HepG2 (cell line): ENCODE measurements around the gene RANBP3. TPM values are rescaled to one million over a fixed set of nuclear protein-coding genes. Genes with fewer than 3 reads are reported as not detected.
A peak's percentile ranks its signal among the peaks of the same experiment; 100 is the strongest.

Experiments used
- ELF1 ChIP-seq: sonication (generic); formaldehyde crosslinking; IDR thresholded peaks from 2 replicates; pipeline ENCODE4 v1.4.0; 2020; ENCODE audit warnings: missing genetic modification reagents
- ELF4 ChIP-seq: sonication (generic); formaldehyde crosslinking; IDR thresholded peaks from 2 replicates; pipeline ENCODE4 v1.5.0; 2020; ENCODE audit warnings: missing genetic modification reagents, mild to moderate bottlenecking, moderate library complexity, borderline replicate concordance
- HHEX ChIP-seq: IDR thresholded peaks from 2 replicates; pipeline ENCODE4 v1.6.1; 2016; ENCODE audit warnings: control low read depth
- HOXA7 ChIP-seq: sonication (generic); formaldehyde crosslinking; IDR thresholded peaks from 2 replicates; pipeline ENCODE4 v1.8.1; 2022; ENCODE audit warnings: mild to moderate bottlenecking, missing genetic modification reagents, moderate library complexity
- MTA3 ChIP-seq: sonication (generic); formaldehyde crosslinking; IDR thresholded peaks from 2 replicates; pipeline ENCODE4 v1.4.0; 2020; ENCODE audit warnings: missing genetic modification reagents
- NR1H2 ChIP-seq: sonication (generic); formaldehyde crosslinking; IDR thresholded peaks from 2 replicates; pipeline ENCODE4 v1.8.1; 2022; ENCODE audit warnings: low read depth, missing genetic modification reagents, borderline replicate concordance
- PHF8 ChIP-seq: sonication (generic); formaldehyde crosslinking; IDR thresholded peaks from 2 replicates; pipeline ENCODE4 v1.5.0; 2020; ENCODE audit warnings: missing genetic modification reagents
- RBAK ChIP-seq: sonication (generic); formaldehyde crosslinking; IDR thresholded peaks from 2 replicates; pipeline ENCODE4 v1.5.1; 2020; ENCODE audit warnings: mild to moderate bottlenecking, missing genetic modification reagents
- RELA ChIP-seq: sonication (generic); formaldehyde crosslinking; IDR thresholded peaks from 2 replicates; pipeline ENCODE4 v1.4.0; 2020; ENCODE audit warnings: missing genetic modification reagents
- SMAD3 ChIP-seq: sonication (generic); formaldehyde crosslinking; IDR thresholded peaks from 2 replicates; pipeline ENCODE4 v1.4.0; 2020; ENCODE audit warnings: missing genetic modification reagents
- TRIM24 ChIP-seq: sonication (generic); formaldehyde crosslinking; IDR thresholded peaks from 2 replicates; pipeline ENCODE4 v1.8.0; 2022; ENCODE audit warnings: mild to moderate bottlenecking, missing genetic modification reagents
- ZBTB42 ChIP-seq: sonication (generic); formaldehyde crosslinking; IDR thresholded peaks from 2 replicates; pipeline ENCODE4 v1.5.0; 2020; ENCODE audit warnings: mild to moderate bottlenecking, missing genetic modification reagents
- ZNF773 ChIP-seq: sonication (generic); formaldehyde crosslinking; IDR thresholded peaks from 2 replicates; pipeline ENCODE4 v1.4.0; 2020; ENCODE audit warnings: missing genetic modification reagents, borderline replicate concordance
- ZNF850 ChIP-seq: sonication (generic); formaldehyde crosslinking; conservative IDR thresholded peaks from 2 replicates; pipeline ENCODE4 v1.9.0; 2021; ENCODE audit warnings: mild to moderate bottlenecking, missing genetic modification reagents
- polyA plus RNA-seq, 8 experiments: library from polyadenylated mRNA; depleted of rRNA in 3 of 8; stranded (reverse) in 7 of 8; unstranded in 1 of 8; fragments of >200 nt; fragmentation: Illumina TruSeq in 4 of 8; extraction: Trizol in 4 of 8; gene quantifications; 2 replicates each; pipeline versions ENCODE4 v1.2.1 to v1.2.3, GENCODE V29; 2011 to 2016; ENCODE audit warnings: low read depth in 4 of 8, missing spikeins in 1 of 8, mixed read lengths in 1 of 8; ENCODE audit not compliant: insufficient read depth in 1 of 8
- total RNA-seq, 5 experiments: library from RNA; depleted of rRNA; stranded (reverse); fragments of >200 nt; fragmentation: Illumina TruSeq; extraction: Trizol; gene quantifications; 2 replicates each; pipeline ENCODE4 v1.2.3, GENCODE V29; 2016; ENCODE audit warnings: low read depth in 1 of 5
- TF ChIP-seq, protein P1 (sequence below): IDR thresholded peaks from 2 replicates; pipeline ENCODE4 v1.6.1; 2016; ENCODE audit warnings: missing genetic modification reagents, missing compliant biosample characterization
- TF ChIP-seq, protein P2 (sequence below): sonication (generic); formaldehyde crosslinking; IDR thresholded peaks from 2 replicates; pipeline ENCODE4 v1.4.0; 2020; ENCODE audit warnings: missing genetic modification reagents
- TF ChIP-seq, protein P3 (sequence below): sonication (generic); formaldehyde crosslinking; IDR thresholded peaks from 2 replicates; pipeline ENCODE4 v1.4.0; 2020; ENCODE audit warnings: missing genetic modification reagents, borderline replicate concordance
- TF ChIP-seq, protein P4 (sequence below): IDR thresholded peaks from 2 replicates; pipeline ENCODE4 v1.6.1; 2012; ENCODE audit warnings: low read length, improper control_type of control experiment
- TF ChIP-seq, protein P5 (sequence below): sonication (generic); formaldehyde crosslinking; IDR thresholded peaks from 2 replicates; pipeline ENCODE4 v1.8.1; 2023; ENCODE audit warnings: mild to moderate bottlenecking, inconsistent platforms, moderate library complexity, missing genetic modification reagents, borderline replicate concordance
- TF ChIP-seq, protein P6 (sequence below), 2 experiments: sonication (generic) in 1 of 2; formaldehyde crosslinking in 1 of 2; IDR thresholded peaks; 2 replicates each; pipeline versions ENCODE4 v1.4.0 to v1.6.1; 2018 to 2020; ENCODE audit warnings: missing genetic modification reagents in 2 of 2, borderline replicate concordance in 1 of 2, low read depth in 1 of 2, mild to moderate bottlenecking in 1 of 2, missing biosample characterization in 1 of 2

The RANBP3 gene
- total and polyA plus RNA-seq, 2 of the 13 experiments (the other 11 are each of a cell fraction or from before 2014, with no cell fraction given), result 39.5 to 149 TPM

DNA sequence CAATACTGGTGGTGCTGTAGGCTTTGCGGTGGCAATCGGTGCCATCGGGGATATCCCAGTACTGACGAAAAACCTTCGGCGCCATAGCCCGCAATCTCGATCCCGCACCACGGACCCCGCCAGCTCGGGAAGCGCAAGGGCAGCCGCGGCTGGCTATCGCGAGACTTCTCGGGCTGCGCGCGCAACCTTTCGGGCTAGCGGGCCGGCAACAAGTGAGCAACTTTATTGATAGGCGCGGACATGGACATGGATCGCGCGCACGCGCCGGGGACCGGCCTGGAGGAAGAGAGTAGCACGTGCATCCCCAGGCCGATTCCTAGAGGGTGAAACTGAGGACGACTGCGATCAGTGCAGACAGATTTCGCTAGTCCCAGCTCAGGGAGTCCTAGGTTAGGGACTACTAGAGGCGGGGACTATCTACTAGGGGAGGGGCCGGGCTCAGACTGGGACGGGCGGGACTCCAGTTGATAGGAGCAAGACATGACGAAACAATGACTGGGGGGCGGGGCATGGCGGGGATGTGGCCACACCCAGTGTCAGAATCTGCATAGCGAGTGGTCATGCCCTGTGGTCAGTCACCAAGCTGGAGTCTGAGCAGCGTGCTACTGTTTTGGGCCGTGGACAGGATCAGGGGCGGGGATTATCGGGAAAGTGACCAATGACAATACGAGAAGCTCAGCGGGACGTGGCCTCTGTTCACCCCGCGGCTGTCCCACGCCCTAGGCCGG is 74.2 kb downstream of the RANBP3 start, which contains the start of gene NDUFA11 (continued):
- 0 out of 2 replicates have a peak, but pooled peaks have one; percentile 46 for TF ChIP-seq SMAD3 (CRISPR knock-in tag)
- no peak for TF ChIP-seq RBAK (CRISPR knock-in tag)
- peak; percentile 81; the same call in 1 of the 2 replicates for TF ChIP-seq NR1H2
- TF ChIP-seq PHF8 (CRISPR knock-in tag), result peak; percentile 88
- no peak for TF ChIP-seq ZBTB42 (CRISPR knock-in tag)
- no peak for TF ChIP-seq ZNF850
- no peak for TF ChIP-seq RELA (CRISPR knock-in tag)
- TF ChIP-seq, protein P1, sequence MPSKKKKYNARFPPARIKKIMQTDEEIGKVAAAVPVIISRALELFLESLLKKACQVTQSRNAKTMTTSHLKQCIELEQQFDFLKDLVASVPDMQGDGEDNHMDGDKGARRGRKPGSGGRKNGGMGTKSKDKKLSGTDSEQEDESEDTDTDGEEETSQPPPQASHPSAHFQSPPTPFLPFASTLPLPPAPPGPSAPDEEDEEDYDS (CRISPR knock-in tag), result no peak
- TF ChIP-seq, protein P2, sequence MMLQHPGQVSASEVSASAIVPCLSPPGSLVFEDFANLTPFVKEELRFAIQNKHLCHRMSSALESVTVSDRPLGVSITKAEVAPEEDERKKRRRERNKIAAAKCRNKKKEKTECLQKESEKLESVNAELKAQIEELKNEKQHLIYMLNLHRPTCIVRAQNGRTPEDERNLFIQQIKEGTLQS (CRISPR knock-in tag), result peak; percentile 35; the same call in 1 of the 2 replicates
- no peak for TF ChIP-seq HHEX (CRISPR knock-in tag)
- TF ChIP-seq, protein P3, sequence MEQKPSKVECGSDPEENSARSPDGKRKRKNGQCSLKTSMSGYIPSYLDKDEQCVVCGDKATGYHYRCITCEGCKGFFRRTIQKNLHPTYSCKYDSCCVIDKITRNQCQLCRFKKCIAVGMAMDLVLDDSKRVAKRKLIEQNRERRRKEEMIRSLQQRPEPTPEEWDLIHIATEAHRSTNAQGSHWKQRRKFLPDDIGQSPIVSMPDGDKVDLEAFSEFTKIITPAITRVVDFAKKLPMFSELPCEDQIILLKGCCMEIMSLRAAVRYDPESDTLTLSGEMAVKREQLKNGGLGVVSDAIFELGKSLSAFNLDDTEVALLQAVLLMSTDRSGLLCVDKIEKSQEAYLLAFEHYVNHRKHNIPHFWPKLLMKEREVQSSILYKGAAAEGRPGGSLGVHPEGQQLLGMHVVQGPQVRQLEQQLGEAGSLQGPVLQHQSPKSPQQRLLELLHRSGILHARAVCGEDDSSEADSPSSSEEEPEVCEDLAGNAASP (CRISPR knock-in tag), result peak; percentile 40; the same call in 1 of the 2 replicates
- TF ChIP-seq HOXA7 (CRISPR knock-in tag), result no peak
- no peak for TF ChIP-seq ZNF773 (CRISPR knock-in tag)
- TF ChIP-seq MTA3 (CRISPR knock-in tag), result no peak
- TF ChIP-seq, protein P4, sequence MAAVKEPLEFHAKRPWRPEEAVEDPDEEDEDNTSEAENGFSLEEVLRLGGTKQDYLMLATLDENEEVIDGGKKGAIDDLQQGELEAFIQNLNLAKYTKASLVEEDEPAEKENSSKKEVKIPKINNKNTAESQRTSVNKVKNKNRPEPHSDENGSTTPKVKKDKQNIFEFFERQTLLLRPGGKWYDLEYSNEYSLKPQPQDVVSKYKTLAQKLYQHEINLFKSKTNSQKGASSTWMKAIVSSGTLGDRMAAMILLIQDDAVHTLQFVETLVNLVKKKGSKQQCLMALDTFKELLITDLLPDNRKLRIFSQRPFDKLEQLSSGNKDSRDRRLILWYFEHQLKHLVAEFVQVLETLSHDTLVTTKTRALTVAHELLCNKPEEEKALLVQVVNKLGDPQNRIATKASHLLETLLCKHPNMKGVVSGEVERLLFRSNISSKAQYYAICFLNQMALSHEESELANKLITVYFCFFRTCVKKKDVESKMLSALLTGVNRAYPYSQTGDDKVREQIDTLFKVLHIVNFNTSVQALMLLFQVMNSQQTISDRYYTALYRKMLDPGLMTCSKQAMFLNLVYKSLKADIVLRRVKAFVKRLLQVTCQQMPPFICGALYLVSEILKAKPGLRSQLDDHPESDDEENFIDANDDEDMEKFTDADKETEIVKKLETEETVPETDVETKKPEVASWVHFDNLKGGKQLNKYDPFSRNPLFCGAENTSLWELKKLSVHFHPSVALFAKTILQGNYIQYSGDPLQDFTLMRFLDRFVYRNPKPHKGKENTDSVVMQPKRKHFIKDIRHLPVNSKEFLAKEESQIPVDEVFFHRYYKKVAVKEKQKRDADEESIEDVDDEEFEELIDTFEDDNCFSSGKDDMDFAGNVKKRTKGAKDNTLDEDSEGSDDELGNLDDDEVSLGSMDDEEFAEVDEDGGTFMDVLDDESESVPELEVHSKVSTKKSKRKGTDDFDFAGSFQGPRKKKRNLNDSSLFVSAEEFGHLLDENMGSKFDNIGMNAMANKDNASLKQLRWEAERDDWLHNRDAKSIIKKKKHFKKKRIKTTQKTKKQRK, result no peak
- TF ChIP-seq, protein P5, sequence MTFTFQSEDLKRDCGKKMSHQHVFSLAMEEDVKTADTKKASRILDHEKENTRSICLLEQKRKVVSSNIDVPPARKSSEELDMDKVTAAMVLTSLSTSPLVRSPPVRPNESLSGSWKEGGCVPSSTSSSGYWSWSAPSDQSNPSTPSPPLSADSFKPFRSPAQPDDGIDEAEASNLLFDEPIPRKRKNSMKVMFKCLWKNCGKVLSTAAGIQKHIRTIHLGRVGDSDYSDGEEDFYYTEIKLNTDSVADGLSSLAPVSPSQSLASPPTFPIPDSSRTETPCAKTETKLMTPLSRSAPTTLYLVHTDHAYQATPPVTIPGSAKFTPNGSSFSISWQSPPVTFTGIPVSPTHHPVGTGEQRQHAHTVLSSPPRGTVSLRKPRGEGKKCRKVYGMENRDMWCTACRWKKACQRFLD (CRISPR knock-in tag), result 0 out of 2 replicates have a peak, but pooled peaks have one; percentile 59
- TF ChIP-seq, protein P6, sequence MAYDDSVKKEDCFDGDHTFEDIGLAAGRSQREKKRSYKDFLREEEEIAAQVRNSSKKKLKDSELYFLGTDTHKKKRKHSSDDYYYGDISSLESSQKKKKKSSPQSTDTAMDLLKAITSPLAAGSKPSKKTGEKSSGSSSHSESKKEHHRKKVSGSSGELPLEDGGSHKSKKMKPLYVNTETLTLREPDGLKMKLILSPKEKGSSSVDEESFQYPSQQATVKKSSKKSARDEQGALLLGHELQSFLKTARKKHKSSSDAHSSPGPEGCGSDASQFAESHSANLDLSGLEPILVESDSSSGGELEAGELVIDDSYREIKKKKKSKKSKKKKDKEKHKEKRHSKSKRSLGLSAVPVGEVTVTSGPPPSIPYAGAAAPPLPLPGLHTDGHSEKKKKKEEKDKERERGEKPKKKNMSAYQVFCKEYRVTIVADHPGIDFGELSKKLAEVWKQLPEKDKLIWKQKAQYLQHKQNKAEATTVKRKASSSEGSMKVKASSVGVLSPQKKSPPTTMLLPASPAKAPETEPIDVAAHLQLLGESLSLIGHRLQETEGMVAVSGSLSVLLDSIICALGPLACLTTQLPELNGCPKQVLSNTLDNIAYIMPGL (CRISPR knock-in tag; IDR thresholded peaks at IDR 0.05; ENCODE audit: borderline replicate concordance in 1 of 2, low read depth in 1 of 2), result peak; percentile 56 to 90; a peak in 3 of 4 replicates
- TF ChIP-seq ELF1 (CRISPR knock-in tag), result peak; percentile 74; the same call in 1 of the 2 replicates
- TF ChIP-seq TRIM24 (CRISPR knock-in tag), result no peak
- no peak for TF ChIP-seq ELF4 (CRISPR knock-in tag)
